Measurements from ENCODE around the gene FAF1. TPM values are rescaled to one million over a fixed set of nuclear protein-coding genes. Genes with fewer than 3 reads are reported as not detected.

Gene FAF1
- total RNA-seq, 1 donor from 2014 or later: 52.7 TPM

- Histone ChIP-seq H3K4me3 (ENCODE audit: low read depth, low read length) (no peak overlapping the region), H3K27me3 (ENCODE audit: control insufficient read depth, insufficient read depth, low read length) (no peaks in the 10 kb centered on the region), H3K36me3 (ENCODE audit: control insufficient read depth, insufficient read depth, low read length) (no peaks in the 10 kb centered on the region)
- DNase-seq (ENCODE audit: low read depth) (no peak), FAIRE-seq (no peak)
- no peak for TF ChIP-seq CTCF (IDR thresholded peaks at IDR 0.05; ENCODE audit: insufficient read depth, low read length, severe bottlenecking)
Measured at GRCh38 chr1:50976111-50976889, 16.2 kb upstream of the FAF1 start.

- no peak for TF ChIP-seq CTCF (IDR thresholded peaks at IDR 0.05; ENCODE audit: insufficient read depth, low read length, severe bottlenecking)
- no peaks in the 10 kb centered on the region for H3K27me3 ChIP-seq (ENCODE audit: control insufficient read depth, insufficient read depth, low read length)
- no peak overlapping the region for H3K4me3 ChIP-seq (ENCODE audit: low read depth, low read length)
- DNase-seq (ENCODE audit: low read depth) (no peak), FAIRE-seq (no peak)
- H3K36me3 ChIP-seq (ENCODE audit: control insufficient read depth, insufficient read depth, low read length): no peaks in the 10 kb centered on the region
Measured at GRCh38 chr1:50975436-50975835, 15.4 kb upstream of the FAF1 start.

- no peaks in the 10 kb centered on the region for H3K27me3 ChIP-seq (ENCODE audit: control insufficient read depth, insufficient read depth, low read length)
- H3K4me3 ChIP-seq (ENCODE audit: low read depth, low read length): no peak overlapping the region
- H3K36me3 ChIP-seq (ENCODE audit: control insufficient read depth, insufficient read depth, low read length): no peaks in the 10 kb centered on the region
- TF ChIP-seq CTCF (IDR thresholded peaks at IDR 0.05; ENCODE audit: insufficient read depth, low read length, severe bottlenecking): no peak
- FAIRE-seq (no peak), DNase-seq (ENCODE audit: low read depth) (no peak)
Measured at GRCh38 chr1:50974618-50974935, 14.5 kb upstream of the FAF1 start.

- no peak for TF ChIP-seq CTCF (IDR thresholded peaks at IDR 0.05; ENCODE audit: insufficient read depth, low read length, severe bottlenecking)
- Histone ChIP-seq H3K27me3 (ENCODE audit: control insufficient read depth, insufficient read depth, low read length) (no peaks in the 10 kb centered on the region), H3K4me3 (ENCODE audit: low read depth, low read length) (no peak overlapping the region), H3K36me3 (ENCODE audit: control insufficient read depth, insufficient read depth, low read length) (no peaks in the 10 kb centered on the region)
- FAIRE-seq (no peak), DNase-seq (ENCODE audit: low read depth) (no peak)
Measured at GRCh38 chr1:50973875-50974617, 14.0 kb upstream of the FAF1 start.

GRCh38 chr1:50973255-50973654, 13.2 kb upstream of the FAF1 start:
- no peaks in the 10 kb centered on the region for H3K36me3 ChIP-seq (ENCODE audit: control insufficient read depth, insufficient read depth, low read length)
- DNase-seq (ENCODE audit: low read depth) (no peak), FAIRE-seq (no peak)
- TF ChIP-seq CTCF (IDR thresholded peaks at IDR 0.05; ENCODE audit: insufficient read depth, low read length, severe bottlenecking): no peak
- H3K4me3 ChIP-seq (ENCODE audit: low read depth, low read length): no peak overlapping the region
- H3K27me3 ChIP-seq (ENCODE audit: control insufficient read depth, insufficient read depth, low read length): no peaks in the 10 kb centered on the region

Data from bronchial epithelial cell (primary cell).